ENCODE data around the gene PEG3.

The PEG3 gene

GRCh38 chr19:56834564-56835375 lies 5.8 kb downstream of the PEG3 start:
- TF ChIP-seq POLR2A (IDR thresholded peaks at IDR 0.05; ENCODE audit: low read depth, low read length), result no peak
- DNase-seq (ENCODE audit: insufficient read length, low spot score) (no peak), FAIRE-seq (no peak)

GRCh38 chr19:56832352-56832928 lies 8.1 kb downstream of the PEG3 start:
- FAIRE-seq, result no peak
- DNase-seq (ENCODE audit: insufficient read length, low spot score), result no peak
- TF ChIP-seq POLR2A (IDR thresholded peaks at IDR 0.05; ENCODE audit: low read depth, low read length), result no peak

- DNase-seq (ENCODE audit: insufficient read length, low spot score) (no peak), FAIRE-seq (no peak)
- no peak for TF ChIP-seq POLR2A (IDR thresholded peaks at IDR 0.05; ENCODE audit: low read depth, low read length)
These were observed 9.3 kb downstream of the PEG3 start for GRCh38 chr19:56831255-56831654.

- no peak for TF ChIP-seq POLR2A (IDR thresholded peaks at IDR 0.05; ENCODE audit: low read depth, low read length)
- FAIRE-seq (no peak), DNase-seq (ENCODE audit: insufficient read length, low spot score) (no peak)
These were observed 10.9 kb downstream of the PEG3 start for GRCh38 chr19:56829596-56829995.

GRCh38 chr19:56827708-56828107 lies 12.8 kb downstream of the PEG3 start:
- TF ChIP-seq POLR2A (IDR thresholded peaks at IDR 0.05; ENCODE audit: low read depth, low read length), result no peak
- DNase-seq (ENCODE audit: insufficient read length, low spot score) (no peak), FAIRE-seq (no peak)

- DNase-seq (ENCODE audit: insufficient read length, low spot score), result no peak
- TF ChIP-seq POLR2A (IDR thresholded peaks at IDR 0.05; ENCODE audit: low read depth, low read length), result no peak
- no peak for FAIRE-seq
These were observed 16.6 kb downstream of the PEG3 start for GRCh38 chr19:56823956-56824355.

GRCh38 chr19:56823417-56823816 lies 17.1 kb downstream of the PEG3 start:
- no peak for FAIRE-seq
- no peak for TF ChIP-seq POLR2A (IDR thresholded peaks at IDR 0.05; ENCODE audit: low read depth, low read length)
- DNase-seq (ENCODE audit: insufficient read length, low spot score), result no peak

- FAIRE-seq (no peak), DNase-seq (ENCODE audit: insufficient read length, low spot score) (no peak)
- TF ChIP-seq POLR2A (IDR thresholded peaks at IDR 0.05; ENCODE audit: low read depth, low read length), result no peak
These were observed 17.8 kb downstream of the PEG3 start for GRCh38 chr19:56822755-56823154.

- no peak for FAIRE-seq
- no peak for DNase-seq (ENCODE audit: insufficient read length, low spot score)
- no peak for TF ChIP-seq POLR2A (IDR thresholded peaks at IDR 0.05; ENCODE audit: low read depth, low read length)
These were observed 18.9 kb downstream of the PEG3 start for GRCh38 chr19:56821675-56822074.

GRCh38 chr19:56821209-56821608 lies 19.3 kb downstream of the PEG3 start:
- no peak for FAIRE-seq
- DNase-seq (ENCODE audit: insufficient read length, low spot score), result no peak

GRCh38 chr19:56819166-56819565 lies 21.4 kb downstream of the PEG3 start:
- no peak for FAIRE-seq
- DNase-seq (ENCODE audit: insufficient read length, low spot score), result no peak

More at GRCh38 chr19:56821209-56821608, 19.3 kb downstream of the PEG3 start:
- no peak for TF ChIP-seq POLR2A (IDR thresholded peaks at IDR 0.05; ENCODE audit: low read depth, low read length)

GRCh38 chr19:56814656-56815055 lies 25.9 kb downstream of the PEG3 start:
- FAIRE-seq (no peak), DNase-seq (ENCODE audit: insufficient read length, low spot score) (no peak)
- no peak for TF ChIP-seq POLR2A (IDR thresholded peaks at IDR 0.05; ENCODE audit: low read depth, low read length)

More at GRCh38 chr19:56819166-56819565, 21.4 kb downstream of the PEG3 start:
- TF ChIP-seq POLR2A (IDR thresholded peaks at IDR 0.05; ENCODE audit: low read depth, low read length), result no peak

- TF ChIP-seq POLR2A (IDR thresholded peaks at IDR 0.05; ENCODE audit: low read depth, low read length), result no peak
- DNase-seq (ENCODE audit: insufficient read length, low spot score), result no peak
- FAIRE-seq, result no peak
These were observed 27.0 kb downstream of the PEG3 start for GRCh38 chr19:56813531-56813930.

- FAIRE-seq (no peak), DNase-seq (ENCODE audit: insufficient read length, low spot score) (no peak)
- no peak for TF ChIP-seq POLR2A (IDR thresholded peaks at IDR 0.05; ENCODE audit: low read depth, low read length)
These were observed 29.0 kb downstream of the PEG3 start for GRCh38 chr19:56811480-56811879.

GRCh38 chr19:56810260-56810659 lies 30.3 kb downstream of the PEG3 start:
- FAIRE-seq, result no peak
- TF ChIP-seq POLR2A (IDR thresholded peaks at IDR 0.05; ENCODE audit: low read depth, low read length), result no peak
- DNase-seq (ENCODE audit: insufficient read length, low spot score), result no peak

All from H54 (cell line).